SU-DHL-6 (cell line): Measurements from ENCODE around the gene OPA1.

Experiments
- CTCF ChIP-seq: fragments of 200-600 bp; sonication (generic); IDR thresholded peaks from one replicate; pipeline ENCODE4 v1.5.1; 2017; ENCODE audit warnings: antibody characterized with exemption, mild to moderate bottlenecking, low read length, moderate library complexity; ENCODE audit not compliant: insufficient read depth, poor library complexity, severe bottlenecking
- EZH2phosphoT487 ChIP-seq: fragments of 200-600 bp; sonication (generic), shearing (Covaris generic); conservative IDR thresholded peaks from 2 replicates; pipeline ENCODE4 v1.6.1; 2018; ENCODE audit warnings: mild to moderate bottlenecking, antibody characterized with exemption, low read length, moderate library complexity, mixed read lengths

DNA sequence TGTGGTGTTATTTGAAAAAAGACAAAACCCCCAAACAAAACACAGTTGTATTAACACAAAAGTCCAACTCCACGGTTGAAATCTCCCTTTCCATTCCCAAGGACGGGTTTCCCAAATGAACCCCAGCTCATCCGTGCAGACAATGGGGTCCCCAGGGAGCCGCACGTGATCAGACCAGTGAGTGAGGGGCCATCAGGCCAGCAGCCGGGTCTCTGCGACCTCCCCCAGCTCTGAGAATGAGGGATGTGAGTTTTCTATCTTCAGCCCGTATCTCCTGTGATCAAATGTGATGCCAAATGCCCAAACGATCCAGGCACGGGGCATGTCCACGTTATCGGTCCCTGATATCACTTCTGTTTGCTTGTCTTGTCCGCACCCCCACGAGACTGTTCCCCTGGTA is 138.0 kb downstream of the OPA1 start:
- no peak for TF ChIP-seq CTCF
- no peak for TF ChIP-seq EZH2phosphoT487
